ENCODE measurements around the gene P3H1.
"Not testable (repeated sequence)": the region's sequence is repeated elsewhere in the genome, so short reads cannot be mapped to it uniquely, and the experiment has no call there.

Gene P3H1

GRCh38 chr1:42725820-42726219, 41.0 kb downstream of the P3H1 start:
- not testable (repeated sequence) for H3K4me1 ChIP-seq (ENCODE audit: insufficient read depth, low read length); H3K27me3 ChIP-seq (ENCODE audit: insufficient read depth, low read length); H3K4me3 ChIP-seq (ENCODE audit: low read length); H3K27ac ChIP-seq (ENCODE audit: low read depth, low read length); H3K36me3 ChIP-seq (ENCODE audit: insufficient read depth, low read length); H3K9ac ChIP-seq (ENCODE audit: low read depth, low read length); H3K9me3 ChIP-seq (ENCODE audit: insufficient read depth, low read depth, low read length)
- 98% methylated on average over 4 of the region's 4 CpGs for WGBS

GRCh38 chr1:42723511-42723910, 43.3 kb downstream of the P3H1 start:
- Histone ChIP-seq H3K27ac (ENCODE audit: low read depth, low read length) (no peak overlapping the region), H3K27me3 (ENCODE audit: insufficient read depth, low read length) (no peaks in the 10 kb centered on the region), H3K9me3 (ENCODE audit: insufficient read depth, low read depth, low read length) (no peaks in the 10 kb centered on the region), H3K36me3 (ENCODE audit: insufficient read depth, low read length) (0 out of 2 replicates have a peak, but pooled peaks cover 3% of the 10 kb centered on the region), H3K9ac (ENCODE audit: low read depth, low read length) (no peak overlapping the region), H3K4me1 (ENCODE audit: insufficient read depth, low read length) (no peaks in the 10 kb centered on the region), H3K4me3 (ENCODE audit: low read length) (no peak overlapping the region)
- WGBS: 86% methylated on average over 6 of the region's 6 CpGs

GRCh38 chr1:42722403-42722802, 44.4 kb downstream of the P3H1 start:
- not testable (repeated sequence) for H3K4me1 ChIP-seq (ENCODE audit: insufficient read depth, low read length); H3K9me3 ChIP-seq (ENCODE audit: insufficient read depth, low read depth, low read length); H3K36me3 ChIP-seq (ENCODE audit: insufficient read depth, low read length); H3K27ac ChIP-seq (ENCODE audit: low read depth, low read length); H3K4me3 ChIP-seq (ENCODE audit: low read length); H3K9ac ChIP-seq (ENCODE audit: low read depth, low read length); H3K27me3 ChIP-seq (ENCODE audit: insufficient read depth, low read length)
- 96% methylated on average over 1 of the region's 2 CpGs for WGBS

- H3K27me3 ChIP-seq (ENCODE audit: insufficient read depth, low read length): no peaks in the 10 kb centered on the region
- no peak overlapping the region for H3K27ac ChIP-seq (ENCODE audit: low read depth, low read length)
- no peak overlapping the region for H3K4me3 ChIP-seq (ENCODE audit: low read length)
- H3K9ac ChIP-seq (ENCODE audit: low read depth, low read length): no peak overlapping the region
- peaks cover 3% of the 10 kb centered on the region; the same call in 1 of the 2 replicates for H3K36me3 ChIP-seq (ENCODE audit: insufficient read depth, low read length)
- no peaks in the 10 kb centered on the region for H3K4me1 ChIP-seq (ENCODE audit: insufficient read depth, low read length)
- H3K9me3 ChIP-seq (ENCODE audit: insufficient read depth, low read depth, low read length): no peaks in the 10 kb centered on the region
- 100% methylated on average over 3 of the region's 3 CpGs for WGBS
Measured at GRCh38 chr1:42721926-42722325, 44.9 kb downstream of the P3H1 start.

GRCh38 chr1:42720868-42721267, 46.0 kb downstream of the P3H1 start:
- H3K36me3 ChIP-seq (ENCODE audit: insufficient read depth, low read length): peaks cover 3% of the 10 kb centered on the region; the same call in 1 of the 2 replicates
- H3K27me3 ChIP-seq (ENCODE audit: insufficient read depth, low read length): no peaks in the 10 kb centered on the region
- no peak overlapping the region for H3K9ac ChIP-seq (ENCODE audit: low read depth, low read length)
- H3K27ac ChIP-seq (ENCODE audit: low read depth, low read length): no peak overlapping the region
- H3K9me3 ChIP-seq (ENCODE audit: insufficient read depth, low read depth, low read length): no peaks in the 10 kb centered on the region
- 71% methylated on average over 1 of the region's 1 CpG for WGBS
- H3K4me3 ChIP-seq (ENCODE audit: low read length): no peak overlapping the region
- H3K4me1 ChIP-seq (ENCODE audit: insufficient read depth, low read length): no peaks in the 10 kb centered on the region

- not testable (repeated sequence) for H3K4me3 ChIP-seq (ENCODE audit: low read length); H3K4me1 ChIP-seq (ENCODE audit: insufficient read depth, low read length); H3K27me3 ChIP-seq (ENCODE audit: insufficient read depth, low read length); H3K9me3 ChIP-seq (ENCODE audit: insufficient read depth, low read depth, low read length); H3K27ac ChIP-seq (ENCODE audit: low read depth, low read length); H3K9ac ChIP-seq (ENCODE audit: low read depth, low read length)
- H3K36me3 ChIP-seq (ENCODE audit: insufficient read depth, low read length): peaks cover 37% of the 10 kb centered on the region
Measured at GRCh38 chr1:42714441-42714840, 52.4 kb downstream of the P3H1 start.

GRCh38 chr1:42713293-42713692, 53.5 kb downstream of the P3H1 start:
- Histone ChIP-seq H3K4me3 (ENCODE audit: low read length) (no peak overlapping the region), H3K27me3 (ENCODE audit: insufficient read depth, low read length) (no peaks in the 10 kb centered on the region), H3K27ac (ENCODE audit: low read depth, low read length) (no peak overlapping the region), H3K9ac (ENCODE audit: low read depth, low read length) (no peak overlapping the region), H3K36me3 (ENCODE audit: insufficient read depth, low read length) (peaks cover 39% of the 10 kb centered on the region), H3K4me1 (ENCODE audit: insufficient read depth, low read length) (no peaks in the 10 kb centered on the region), H3K9me3 (ENCODE audit: insufficient read depth, low read depth, low read length) (no peaks in the 10 kb centered on the region)

- H3K4me1 ChIP-seq (ENCODE audit: insufficient read depth, low read length); H3K9me3 ChIP-seq (ENCODE audit: insufficient read depth, low read depth, low read length); H3K27me3 ChIP-seq (ENCODE audit: insufficient read depth, low read length); H3K9ac ChIP-seq (ENCODE audit: low read depth, low read length); H3K4me3 ChIP-seq (ENCODE audit: low read length); H3K27ac ChIP-seq (ENCODE audit: low read depth, low read length): not testable (repeated sequence)
- H3K36me3 ChIP-seq (ENCODE audit: insufficient read depth, low read length): peaks cover 44% of the 10 kb centered on the region
- 93% methylated on average over 2 of the region's 3 CpGs for whole genome bisulfite sequencing
Measured at GRCh38 chr1:42712808-42713207, 54.0 kb downstream of the P3H1 start.

GRCh38 chr1:42703888-42704464, 62.9 kb downstream of the P3H1 start:
- Histone ChIP-seq H3K27ac (ENCODE audit: low read depth, low read length) (no peak overlapping the region), H3K4me3 (ENCODE audit: low read length) (no peak overlapping the region), H3K9me3 (ENCODE audit: insufficient read depth, low read depth, low read length) (no peaks in the 10 kb centered on the region), H3K4me1 (ENCODE audit: insufficient read depth, low read length) (no peaks in the 10 kb centered on the region), H3K36me3 (ENCODE audit: insufficient read depth, low read length) (peaks cover 95% of the 10 kb centered on the region), H3K27me3 (ENCODE audit: insufficient read depth, low read length) (no peaks in the 10 kb centered on the region), H3K9ac (ENCODE audit: low read depth, low read length) (no peak overlapping the region)
- WGBS: 96% methylated on average over 7 of the region's 7 CpGs

GRCh38 chr1:42700006-42700405, 66.8 kb downstream of the P3H1 start:
- H3K36me3 ChIP-seq (ENCODE audit: insufficient read depth, low read length): peaks cover 99% of the 10 kb centered on the region
- H3K9ac ChIP-seq (ENCODE audit: low read depth, low read length): no peak overlapping the region

GRCh38 chr1:42698081-42698813, 68.6 kb downstream of the P3H1 start:
- no peaks in the 10 kb centered on the region for H3K4me1 ChIP-seq (ENCODE audit: insufficient read depth, low read length)
- WGBS: 97% methylated on average over 4 of the region's 4 CpGs
- H3K27me3 ChIP-seq (ENCODE audit: insufficient read depth, low read length): no peaks in the 10 kb centered on the region
- no peak overlapping the region for H3K4me3 ChIP-seq (ENCODE audit: low read length)
- H3K9me3 ChIP-seq (ENCODE audit: insufficient read depth, low read depth, low read length): no peaks in the 10 kb centered on the region
- no peak overlapping the region for H3K9ac ChIP-seq (ENCODE audit: low read depth, low read length)
- peaks cover 99% of the 10 kb centered on the region for H3K36me3 ChIP-seq (ENCODE audit: insufficient read depth, low read length)
- H3K27ac ChIP-seq (ENCODE audit: low read depth, low read length): no peak overlapping the region

More at GRCh38 chr1:42700006-42700405, 66.8 kb downstream of the P3H1 start:
- no peak overlapping the region for H3K27ac ChIP-seq (ENCODE audit: low read depth, low read length)
- no peak overlapping the region for H3K4me3 ChIP-seq (ENCODE audit: low read length)
- H3K27me3 ChIP-seq (ENCODE audit: insufficient read depth, low read length): no peaks in the 10 kb centered on the region
- H3K9me3 ChIP-seq (ENCODE audit: insufficient read depth, low read depth, low read length): no peaks in the 10 kb centered on the region
- no peaks in the 10 kb centered on the region for H3K4me1 ChIP-seq (ENCODE audit: insufficient read depth, low read length)
